ENCODE data around the gene TBC1D3B.
"Not testable (repeated sequence)": the region's sequence is repeated elsewhere in the genome, so short reads cannot be mapped to it uniquely, and the experiment has no call there.

Gene TBC1D3B

GRCh38 chr17:36128411-36128978 is 47.9 kb downstream of the TBC1D3B start:
- no peak for DNase-seq (ENCODE audit: low read depth)

- no peak for DNase-seq (ENCODE audit: low read depth)
Observed at GRCh38 chr17:36127911-36128310, 48.5 kb downstream of the TBC1D3B start.

GRCh38 chr17:36127199-36127893 is 49.1 kb downstream of the TBC1D3B start:
- no peak for DNase-seq (ENCODE audit: low read depth)

- DNase-seq (ENCODE audit: low read depth), result no peak
Observed at GRCh38 chr17:36124879-36125824, 51.3 kb downstream of the TBC1D3B start.

- no peak for DNase-seq (ENCODE audit: low read depth)
Observed at GRCh38 chr17:36123431-36123830, 53.0 kb downstream of the TBC1D3B start.

- not testable (repeated sequence) for DNase-seq (ENCODE audit: low read depth)
Observed at GRCh38 chr17:36121099-36121498, 55.3 kb downstream of the TBC1D3B start.

GRCh38 chr17:36120221-36120620 is 56.2 kb downstream of the TBC1D3B start:
- no peak for DNase-seq (ENCODE audit: low read depth)

GRCh38 chr17:36118477-36119353 is 57.7 kb downstream of the TBC1D3B start:
- DNase-seq (ENCODE audit: low read depth), result no peak

GRCh38 chr17:36117505-36118382 is 58.7 kb downstream of the TBC1D3B start:
- peak; percentile 44 for DNase-seq (ENCODE audit: low read depth)

Data from activated T-cell treated with anti-CD3 and anti-CD28 coated beads for 48 hours (primary cell).